K562 (cell line): ENCODE measurements around the gene TRIM62.
"Not testable (repeated sequence)": the region's sequence is repeated elsewhere in the genome, so short reads cannot be mapped to it uniquely, and the experiment has no call there.

Experiments
- ILF3 ChIP-seq: fragments of 450-650 bp; IDR thresholded peaks from 2 replicates; pipeline ENCODE4 v1.6.1; 2018; ENCODE audit warnings: antibody characterized with exemption, mild to moderate bottlenecking, moderate library complexity, borderline replicate concordance
- KLF10 ChIP-seq: fragments of 250-450 bp; sonication (Bioruptor Pico); IDR thresholded peaks from 2 replicates; pipeline ENCODE4 v1.6.1; 2021; ENCODE audit warnings: matching md5 sums
- MYNN ChIP-seq, 2 experiments: sonication (generic); formaldehyde crosslinking in 1 of 2; IDR thresholded peaks; 2 replicates each; pipeline versions ENCODE4 v1.5.0 to v1.6.1; 2016 to 2020; ENCODE audit warnings: antibody characterized with exemption in 1 of 2, missing genetic modification reagents in 1 of 2
- ZFP36 ChIP-seq: fragments of 150-350 bp; IDR thresholded peaks from 2 replicates; pipeline ENCODE4 v1.6.1; 2018; ENCODE audit warnings: low read length, low read depth; ENCODE audit not compliant: partially characterized antibody
- TF ChIP-seq, protein P1 (sequence below): fragments of 450-650 bp; IDR thresholded peaks from 2 replicates; pipeline ENCODE4 v1.6.1; 2018; ENCODE audit warnings: mild to moderate bottlenecking, low read depth; ENCODE audit not compliant: partially characterized antibody

DNA sequence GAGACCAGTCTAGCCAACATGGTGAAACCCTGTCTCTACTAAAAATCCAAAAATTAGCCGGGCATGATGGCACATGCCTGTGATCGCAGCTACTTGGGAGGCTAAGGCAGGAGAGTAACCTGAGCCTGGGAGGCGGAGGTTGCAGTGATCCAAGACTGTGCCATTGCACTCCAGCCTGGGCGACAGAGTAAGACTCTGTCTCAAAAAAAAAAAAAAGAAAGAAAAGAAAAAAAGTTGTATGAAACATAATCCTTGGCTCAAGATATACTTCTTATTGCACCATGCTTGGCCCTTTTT, 81.8 kb downstream of the TRIM62 start:
- not testable (repeated sequence) for TF ChIP-seq MYNN (IDR thresholded peaks at IDR 0.05); MYNN (CRISPR knock-in tag; IDR thresholded peaks at IDR 0.05); ILF3; KLF10 (CRISPR knock-in tag); ZFP36
- TF ChIP-seq, protein P1, sequence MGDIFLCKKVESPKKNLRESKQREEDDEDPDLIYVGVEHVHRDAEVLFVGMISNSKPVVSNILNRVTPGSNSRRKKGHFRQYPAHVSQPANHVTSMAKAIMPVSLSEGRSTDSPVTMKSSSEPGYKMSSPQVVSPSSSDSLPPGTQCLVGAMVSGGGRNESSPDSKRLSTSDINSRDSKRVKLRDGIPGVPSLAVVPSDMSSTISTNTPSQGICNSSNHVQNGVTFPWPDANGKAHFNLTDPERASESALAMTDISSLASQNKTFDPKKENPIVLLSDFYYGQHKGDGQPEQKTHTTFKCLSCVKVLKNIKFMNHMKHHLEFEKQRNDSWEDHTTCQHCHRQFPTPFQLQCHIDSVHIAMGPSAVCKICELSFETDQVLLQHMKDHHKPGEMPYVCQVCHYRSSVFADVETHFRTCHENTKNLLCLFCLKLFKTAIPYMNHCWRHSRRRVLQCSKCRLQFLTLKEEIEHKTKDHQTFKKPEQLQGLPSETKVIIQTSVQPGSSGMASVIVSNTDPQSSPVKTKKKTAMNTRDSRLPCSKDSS = not testable (repeated sequence)
